Prostate gland (tissue), 2 donors: ENCODE measurements around the gene PAX5. TPM values are rescaled to one million over a fixed set of nuclear protein-coding genes. Genes with fewer than 3 reads are reported as not detected.

Experiments
- DNase-seq: peaks from one replicate; pipeline ENCODE4 v3.0.0-alpha.2; 2019; ENCODE audit warnings: low spot score
- H3K27ac ChIP-seq, 2 donors: fragments of 200-600 bp; sonication (generic); 2 replicates each; pipeline ENCODE4 v1.5.1; 2017 to 2019
- H3K27me3 ChIP-seq: fragments of 200-600 bp; sonication (generic); replicated peaks from 2 replicates; pipeline ENCODE4 v1.5.1; 2019; ENCODE audit not compliant: insufficient read depth
- H3K36me3 ChIP-seq, 2 donors: fragments of 200-600 bp; sonication (generic); 1 replicate in 1 of 2; 2 replicates in 1 of 2; pipeline versions ENCODE4 v1.5.1 to v1.8.1; 2017 to 2019
- H3K4me1 ChIP-seq: fragments of 200-600 bp; sonication (generic); replicated peaks from 2 replicates; pipeline ENCODE4 v1.5.1; 2019
- H3K4me3 ChIP-seq, 2 donors: fragments of 200-600 bp; sonication (generic); 2 replicates each; pipeline ENCODE4 v1.5.1; 2017 to 2019
- H3K9me3 ChIP-seq: fragments of 200-600 bp; sonication (generic); 2 replicates; pipeline ENCODE4 v1.5.1; 2017
- CTCF ChIP-seq, 4 experiments: fragments of 200-600 bp in 2 of 4; fragments of 450-650 bp in 2 of 4; sonication (generic) in 2 of 4; IDR thresholded peaks; 1 replicate in 3 of 4; 2 replicates in 1 of 4; pipeline ENCODE4 v1.5.1; 2016 to 2019; ENCODE audit warnings: antibody characterized with exemption in 4 of 4, mild to moderate bottlenecking in 2 of 4, moderate library complexity in 2 of 4
- POLR2A ChIP-seq: fragments of 450-650 bp; IDR thresholded peaks from one replicate; pipeline ENCODE4 v1.6.1; 2016; ENCODE audit warnings: antibody characterized with exemption, mild to moderate bottlenecking
- POLR2AphosphoS5 ChIP-seq: sonication (generic); formaldehyde crosslinking; IDR thresholded peaks from one replicate; pipeline ENCODE4 v1.6.1; 2017; ENCODE audit warnings: antibody characterized with exemption
- WGBS: methylation state at CpG from one replicate; pipeline ENCODE4 v1.1.5; 2018; 5-methylcytosine and 5-hydroxymethylcytosine counted together
- intact Hi-C: fragments of 100-400 bp; cut with DNase I; formaldehyde crosslinking; loops from one replicate; pipeline ENCODE4 v1.14.2; 2022
- total RNA-seq, 2 donors: library from RNA; depleted of rRNA; stranded (reverse); fragments of >200 nt; gene quantifications; one replicate each; pipeline ENCODE4 v1.1.0, GENCODE V29; 2016

PAX5 gene
- total RNA-seq, 2 donors from 2014 or later = 0.05 to 0.11 TPM

- DNase-seq = no peak
- 61% methylated on average over 11 of the region's 11 CpGs for WGBS
- Histone ChIP-seq H3K36me3 (no peaks in the 10 kb centered on the region), H3K27me3 (no peaks in the 10 kb centered on the region), H3K27ac (no peak overlapping the region), H3K4me3 (no peak overlapping the region), H3K4me1 (no peaks in the 10 kb centered on the region), H3K9me3 (no peaks in the 10 kb centered on the region)
- no peak for TF ChIP-seq CTCF (IDR thresholded peaks at IDR 0.05)
- no peak for TF ChIP-seq POLR2A
- TF ChIP-seq POLR2AphosphoS5 = no peak
- intact Hi-C loops = no loop called here
These were observed 230.1 kb downstream of the PAX5 start for GRCh38 chr9:36803961-36804360.

GRCh38 chr9:36802201-36802920 lies 231.7 kb downstream of the PAX5 start:
- no peaks in the 10 kb centered on the region for H3K27me3 ChIP-seq
- WGBS = 24% methylated on average over 15 of the region's 15 CpGs
- no peaks in the 10 kb centered on the region for H3K4me1 ChIP-seq
- TF ChIP-seq CTCF (IDR thresholded peaks at IDR 0.05) (no peak), POLR2AphosphoS5 (no peak), POLR2A (no peak)
- H3K4me3 ChIP-seq = no peak overlapping the region
- no peak for DNase-seq
- H3K27ac ChIP-seq = no peak overlapping the region
- intact Hi-C loops = no loop called here
- no peaks in the 10 kb centered on the region for H3K9me3 ChIP-seq
- no peaks in the 10 kb centered on the region for H3K36me3 ChIP-seq

- TF ChIP-seq POLR2AphosphoS5 (no peak), POLR2A (no peak), CTCF (IDR thresholded peaks at IDR 0.05) (no peak)
- Histone ChIP-seq H3K9me3 (no peaks in the 10 kb centered on the region), H3K36me3 (no peaks in the 10 kb centered on the region), H3K4me3 (no peak overlapping the region), H3K27me3 (no peaks in the 10 kb centered on the region), H3K27ac (no peak overlapping the region), H3K4me1 (no peaks in the 10 kb centered on the region)
- intact Hi-C loops = no loop called here
- DNase-seq = no peak
- WGBS = 87% methylated on average over 3 of the region's 3 CpGs
These were observed 233.6 kb downstream of the PAX5 start for GRCh38 chr9:36800455-36800854.

DNA sequence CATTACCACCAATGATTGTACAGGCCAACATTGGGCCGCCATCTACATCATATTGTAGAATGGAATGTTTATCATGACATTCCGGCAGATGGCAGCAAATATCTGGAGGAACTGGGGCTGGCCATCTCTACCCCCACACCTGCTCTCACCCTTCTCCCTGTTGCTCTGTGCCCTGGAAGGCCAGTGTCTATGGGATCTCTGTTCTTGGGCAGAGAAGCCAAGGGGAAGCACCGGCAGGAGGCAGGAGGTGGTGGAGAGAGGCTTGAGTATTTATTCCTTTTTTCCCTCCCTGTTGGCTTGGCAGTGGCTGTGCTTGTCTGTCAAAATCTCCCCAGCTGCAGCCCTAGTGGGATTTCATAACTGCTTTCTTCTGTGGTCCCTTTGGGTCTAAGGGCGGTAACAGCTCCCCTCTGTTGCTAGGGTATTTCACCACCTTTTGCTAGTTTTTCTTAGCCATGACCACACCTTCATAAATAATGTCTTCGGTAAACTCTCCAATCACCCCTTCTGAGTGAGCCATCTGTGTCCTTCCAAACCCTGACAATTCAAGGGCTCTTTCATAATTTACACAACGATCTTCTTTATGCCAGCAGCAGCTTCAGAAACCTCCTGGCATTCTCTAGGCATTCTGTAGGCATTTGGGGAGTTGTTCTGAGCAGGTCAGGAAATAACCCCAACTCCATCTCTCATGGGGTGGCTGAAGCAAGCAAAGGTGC lies 235.6 kb downstream of the PAX5 start:
- WGBS = 69% methylated on average over 6 of the region's 6 CpGs
- intact Hi-C loops = no loop called here
- no peak for DNase-seq
- no peak for TF ChIP-seq POLR2A
- no peaks in the 10 kb centered on the region for H3K9me3 ChIP-seq
- no peaks in the 10 kb centered on the region for H3K36me3 ChIP-seq
- H3K4me3 ChIP-seq = no peak overlapping the region
- H3K4me1 ChIP-seq = no peaks in the 10 kb centered on the region
- H3K27me3 ChIP-seq = no peaks in the 10 kb centered on the region
- H3K27ac ChIP-seq = no peak overlapping the region

- Histone ChIP-seq H3K36me3 (no peaks in the 10 kb centered on the region), H3K4me1 (no peaks in the 10 kb centered on the region), H3K27ac (no peak overlapping the region), H3K27me3 (no peaks in the 10 kb centered on the region), H3K9me3 (no peaks in the 10 kb centered on the region), H3K4me3 (no peak overlapping the region)
- TF ChIP-seq POLR2AphosphoS5 = no peak
- TF ChIP-seq POLR2A = no peak
- TF ChIP-seq CTCF (IDR thresholded peaks at IDR 0.05) = no peak
- 91% methylated on average over 17 of the region's 17 CpGs for WGBS
- intact Hi-C loops = no loop called here
- DNase-seq = no peak
These were observed 236.4 kb downstream of the PAX5 start for GRCh38 chr9:36797471-36798220.
